ENCODE data around the gene FRMD5.
"Not testable (repeated sequence)": the region's sequence is repeated elsewhere in the genome, so short reads cannot be mapped to it uniquely, and the experiment has no call there.

FRMD5 gene

DNA sequence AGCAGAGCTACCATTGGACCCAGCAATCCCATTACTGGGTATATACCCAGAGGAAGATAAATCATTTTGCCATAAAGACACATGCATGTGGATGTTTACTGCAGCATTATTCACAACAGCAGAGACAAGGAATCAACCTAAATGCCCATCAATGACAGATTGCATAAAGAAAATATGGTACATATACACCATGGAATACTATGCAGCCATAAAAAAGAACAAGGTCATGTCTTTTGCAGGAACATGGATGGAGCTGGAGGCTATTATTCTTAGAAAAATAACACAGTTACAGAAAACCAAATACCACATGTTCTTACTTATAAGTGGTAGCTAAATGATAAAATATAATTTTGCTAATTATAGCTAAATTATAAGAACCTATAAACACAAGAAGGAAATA lies 162.3 kb downstream of the FRMD5 start:
- DNase-seq (ENCODE audit: low read depth): not testable (repeated sequence)

DNA sequence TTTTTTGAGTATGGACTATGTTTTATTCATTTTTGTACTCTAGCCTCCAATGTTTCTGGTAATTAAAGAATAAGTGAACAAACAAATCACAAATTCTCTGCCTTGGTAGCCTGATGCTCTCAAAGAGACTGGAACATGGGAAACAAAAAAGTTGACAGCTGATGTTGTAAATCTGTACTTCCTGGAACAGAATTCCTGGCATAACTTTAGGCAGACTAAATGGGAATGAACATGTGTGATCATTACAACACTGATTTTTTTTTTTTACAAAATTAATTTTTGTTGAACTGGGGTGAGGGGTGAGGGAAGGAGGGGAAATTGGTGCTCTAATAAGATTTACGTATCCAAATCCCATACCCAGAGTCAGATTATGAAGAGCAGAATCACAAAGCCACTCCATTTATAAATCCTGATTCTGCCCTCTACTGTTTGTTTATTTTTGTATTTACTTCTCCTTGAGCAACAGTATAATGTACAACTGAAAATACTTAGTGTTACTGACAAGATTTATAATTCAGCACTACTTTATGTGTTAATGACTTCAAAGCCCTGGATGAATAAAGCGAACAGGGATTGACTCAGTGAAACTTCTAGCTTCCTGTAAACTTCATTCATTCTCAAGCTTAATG lies 165.0 kb downstream of the FRMD5 start:
- DNase-seq (ENCODE audit: low read depth): no peak

DNA sequence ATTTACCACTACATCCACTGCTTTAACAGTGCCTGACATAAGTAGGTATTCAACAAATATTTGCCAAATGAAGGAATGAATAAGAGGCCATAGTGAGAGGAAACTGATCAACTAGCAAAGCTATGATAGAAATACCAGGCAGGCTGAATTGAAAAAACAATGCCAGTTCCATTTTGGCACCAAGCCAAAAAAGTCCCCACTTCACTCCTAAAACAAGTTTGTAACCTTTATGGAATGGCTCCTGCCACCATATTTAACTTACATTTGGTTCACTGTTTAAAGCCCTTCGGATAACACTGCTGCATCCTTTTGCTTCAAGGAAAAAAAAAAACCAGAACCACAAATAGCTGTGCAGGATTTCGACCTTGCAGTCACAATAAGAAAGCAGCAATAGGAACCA lies 166.1 kb downstream of the FRMD5 start:
- DNase-seq (ENCODE audit: low read depth): no peak

DNA sequence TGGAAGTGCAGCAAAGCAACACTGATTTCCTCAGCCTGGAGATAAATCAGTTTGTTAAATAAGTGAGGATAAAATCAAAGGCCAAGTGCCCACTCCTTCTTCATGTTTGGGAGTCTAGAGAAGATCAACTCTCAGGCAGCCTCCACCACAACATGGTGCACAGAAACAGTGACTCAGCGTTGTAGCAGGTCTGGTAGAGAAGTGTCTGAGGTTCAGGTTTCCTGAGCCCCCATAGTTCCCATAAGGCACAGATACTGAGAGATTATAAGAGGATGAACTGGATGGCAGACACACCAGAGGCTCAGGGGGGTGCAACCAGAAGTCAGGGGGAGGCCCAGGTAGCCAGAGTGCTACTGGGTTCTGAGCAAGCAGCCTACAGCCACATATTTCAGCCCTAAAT lies 166.7 kb downstream of the FRMD5 start:
- no peak for DNase-seq (ENCODE audit: low read depth)

DNA sequence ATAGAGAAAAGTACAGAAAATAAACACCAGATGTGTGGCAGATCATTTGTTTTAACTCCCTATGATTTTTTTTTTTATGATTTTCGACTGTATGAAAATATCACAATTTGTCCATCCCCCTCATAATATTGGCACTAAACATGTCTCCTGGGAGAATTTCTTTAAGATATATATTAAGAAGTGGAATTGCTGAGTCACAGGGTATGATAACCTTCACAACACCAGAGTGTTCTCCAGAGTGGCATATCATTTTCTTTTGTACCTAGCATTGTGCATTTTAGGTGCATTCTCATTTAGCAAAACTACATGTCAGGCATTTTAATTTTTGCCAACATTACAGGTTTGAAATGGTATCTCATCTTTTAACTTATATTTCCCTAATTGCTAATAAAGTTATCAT lies 170.9 kb downstream of the FRMD5 start:
- no peak for DNase-seq (ENCODE audit: low read depth)

DNA sequence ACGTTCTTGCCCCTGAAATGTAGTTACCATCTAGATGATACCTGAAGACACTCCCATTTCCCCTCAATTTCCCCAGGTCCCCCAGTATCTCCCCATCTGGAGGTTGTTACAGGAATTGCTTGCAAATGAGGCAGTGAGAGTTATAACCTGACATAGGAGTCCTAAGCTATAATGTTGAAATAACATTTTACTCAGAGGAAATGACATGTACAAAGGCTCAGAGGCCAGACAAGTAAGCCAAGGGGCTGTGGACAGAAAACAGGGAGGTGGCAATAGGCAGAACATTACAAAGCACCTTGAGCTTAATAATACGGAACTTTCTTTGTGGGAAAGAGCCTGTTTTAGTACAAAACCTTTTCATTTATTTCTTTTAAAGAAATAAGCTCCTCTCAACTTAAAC lies 171.9 kb downstream of the FRMD5 start:
- no peak for DNase-seq (ENCODE audit: low read depth)

DNA sequence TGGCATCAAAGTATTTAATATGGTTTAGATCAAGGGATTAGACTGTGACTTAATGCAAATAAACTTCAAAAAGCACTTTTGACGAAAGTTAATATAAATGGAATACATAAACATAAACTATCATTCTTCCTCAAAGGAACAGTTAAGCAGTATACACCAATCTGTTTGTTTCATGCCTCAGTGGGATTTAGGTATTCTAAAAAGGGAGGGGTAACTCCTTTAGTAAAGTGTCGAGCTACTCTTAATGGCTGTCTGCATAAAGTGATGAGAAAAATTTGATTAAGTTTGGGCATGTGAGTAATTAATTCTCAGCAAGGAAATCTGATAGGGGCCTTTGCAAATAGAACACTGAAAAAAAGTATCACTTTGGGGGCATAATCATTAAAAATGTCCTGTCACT lies 176.9 kb downstream of the FRMD5 start:
- DNase-seq (ENCODE audit: low read depth): no peak

DNA sequence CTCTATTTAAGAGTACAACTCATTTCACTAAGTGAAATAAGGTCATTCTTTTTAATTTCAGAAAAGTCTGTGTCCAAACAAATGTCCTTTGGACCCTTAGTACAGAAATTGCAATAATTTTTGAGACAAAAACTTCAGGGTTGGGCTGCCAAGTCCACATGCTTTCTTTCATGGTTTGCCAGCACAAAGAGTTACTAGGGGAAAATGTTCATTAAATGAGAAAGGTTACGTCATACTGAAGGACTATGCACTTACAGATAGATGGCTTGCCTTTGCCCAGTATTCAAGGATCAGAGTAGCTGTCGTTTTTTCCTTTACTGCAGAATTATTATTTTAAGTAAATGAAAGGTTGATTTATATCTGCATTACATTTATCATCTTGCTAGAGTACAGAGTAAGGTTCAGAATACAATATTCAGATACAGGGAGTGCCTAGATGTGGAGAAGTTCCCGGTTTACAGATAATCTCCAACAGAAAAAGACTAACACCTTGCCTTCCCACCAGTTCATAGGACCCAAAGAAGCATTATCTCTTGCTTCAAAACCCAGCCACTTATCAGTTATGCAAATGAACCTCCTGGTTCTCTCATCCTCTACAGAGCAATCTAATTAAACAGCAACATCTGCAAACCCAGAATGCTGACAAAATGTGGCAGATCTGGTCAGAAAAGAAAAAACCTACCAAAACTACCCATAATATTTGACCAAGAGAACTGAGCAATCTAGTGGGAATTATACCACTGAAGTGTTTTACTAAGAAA lies 179.3 kb downstream of the FRMD5 start:
- DNase-seq (ENCODE audit: low read depth): no peak

DNA sequence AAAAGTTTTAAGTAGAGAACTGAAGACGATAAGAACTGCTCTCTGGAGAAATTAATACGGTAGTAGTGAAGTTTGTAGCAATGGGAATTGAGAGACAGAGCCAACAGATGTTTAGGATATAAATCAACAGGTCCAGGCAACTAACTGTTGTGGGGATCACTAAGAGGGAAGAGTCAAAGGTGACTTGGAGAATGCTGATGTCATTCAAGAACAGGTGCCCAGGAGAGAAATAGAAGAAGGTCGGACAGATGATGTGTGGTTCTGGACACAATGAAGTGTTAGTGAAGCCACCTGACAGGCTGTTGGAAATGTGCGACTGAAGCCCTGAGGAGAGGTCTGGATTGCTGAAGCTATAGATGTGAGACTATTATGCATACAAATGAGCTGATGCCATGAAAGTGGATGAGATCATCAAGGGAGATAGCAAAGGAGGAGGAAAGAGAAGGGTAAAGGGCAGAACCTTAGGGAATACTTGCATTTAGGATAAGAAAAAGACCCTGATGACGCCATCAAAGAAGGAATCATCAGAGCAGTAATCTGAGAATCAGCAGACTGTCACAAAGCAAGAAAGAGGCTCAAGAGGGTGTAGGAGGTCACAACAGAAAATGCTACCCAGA lies 183.7 kb downstream of the FRMD5 start:
- no peak for DNase-seq (ENCODE audit: low read depth)

DNA sequence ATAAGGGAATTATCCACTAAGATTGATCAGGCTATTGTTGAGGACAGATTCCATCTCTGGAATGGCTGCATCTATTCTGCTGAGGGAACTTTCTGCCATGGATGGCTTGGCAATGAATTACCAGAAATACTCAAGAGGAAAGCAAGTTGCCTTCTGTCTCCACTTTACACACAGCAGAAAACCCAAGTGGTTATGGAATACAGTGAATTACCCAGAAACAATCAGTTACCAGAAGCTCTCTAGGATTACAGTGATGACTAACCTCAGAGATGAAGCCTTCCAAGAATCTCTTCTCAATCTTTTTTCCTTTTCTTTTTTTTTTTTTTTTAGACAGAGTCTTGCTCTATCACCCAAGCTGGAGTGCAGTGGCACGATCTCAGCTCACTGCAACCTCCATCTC lies 185.0 kb downstream of the FRMD5 start:
- DNase-seq (ENCODE audit: low read depth): no peak

DNA sequence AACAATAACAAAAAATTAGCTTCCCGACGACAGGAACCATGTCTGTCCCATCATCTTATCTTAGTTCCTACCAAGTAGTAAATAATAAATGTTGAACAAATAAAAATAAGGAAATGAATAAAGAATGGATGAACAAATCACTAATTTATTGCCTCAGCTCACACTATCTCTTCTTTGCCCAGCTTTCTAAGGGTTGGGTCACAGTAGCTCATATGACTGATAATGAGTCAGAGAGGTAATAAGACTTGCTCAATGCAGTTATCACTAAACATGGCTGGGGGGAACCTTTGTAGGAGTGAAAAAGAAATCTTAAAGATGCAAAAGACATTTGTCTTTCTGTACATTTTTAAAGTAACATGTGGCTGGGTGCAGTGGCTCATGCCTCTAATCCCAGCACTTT lies 186.0 kb downstream of the FRMD5 start:
- peak; percentile 58 for DNase-seq (ENCODE audit: low read depth)

DNA sequence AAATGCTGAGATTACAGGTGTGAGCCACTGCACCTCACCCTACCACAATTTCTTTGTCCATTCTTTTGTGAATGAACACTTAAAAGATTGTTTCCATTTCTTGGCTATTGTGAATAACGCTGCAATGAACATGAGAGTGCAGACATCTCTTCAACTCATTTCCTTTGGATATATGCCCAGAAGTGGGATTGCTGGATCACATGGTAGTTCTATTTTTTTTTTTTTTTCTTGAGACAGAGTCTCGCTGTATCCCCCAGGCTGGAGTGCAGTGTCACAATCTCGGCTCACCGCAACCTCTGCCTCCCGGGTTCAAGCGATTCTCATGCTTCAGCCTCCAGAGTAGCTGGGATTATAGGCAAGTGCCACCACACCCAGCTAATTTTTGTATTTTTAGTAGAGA lies 194.8 kb downstream of the FRMD5 start:
- DNase-seq (ENCODE audit: low read depth): not testable (repeated sequence)

DNA sequence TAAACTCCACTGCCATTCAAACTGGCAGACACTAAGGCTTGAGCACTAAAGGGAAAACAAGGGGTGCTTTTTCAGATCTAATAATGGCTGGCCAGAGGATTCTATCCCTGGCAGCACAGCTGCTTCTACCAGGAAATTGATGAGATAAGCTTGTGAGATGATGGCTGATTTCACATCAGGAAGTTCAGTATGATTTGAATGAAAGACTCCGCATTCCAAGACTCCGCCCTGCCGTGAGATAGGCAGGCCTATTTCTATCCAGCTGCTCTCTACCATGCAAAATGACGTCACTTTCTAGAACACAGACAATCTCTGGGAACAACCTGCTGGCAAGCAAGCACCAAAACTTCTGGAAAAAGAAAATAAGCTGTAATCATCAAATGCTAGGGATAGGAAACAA lies 196.5 kb downstream of the FRMD5 start:
- no peak for DNase-seq (ENCODE audit: low read depth)

DNA sequence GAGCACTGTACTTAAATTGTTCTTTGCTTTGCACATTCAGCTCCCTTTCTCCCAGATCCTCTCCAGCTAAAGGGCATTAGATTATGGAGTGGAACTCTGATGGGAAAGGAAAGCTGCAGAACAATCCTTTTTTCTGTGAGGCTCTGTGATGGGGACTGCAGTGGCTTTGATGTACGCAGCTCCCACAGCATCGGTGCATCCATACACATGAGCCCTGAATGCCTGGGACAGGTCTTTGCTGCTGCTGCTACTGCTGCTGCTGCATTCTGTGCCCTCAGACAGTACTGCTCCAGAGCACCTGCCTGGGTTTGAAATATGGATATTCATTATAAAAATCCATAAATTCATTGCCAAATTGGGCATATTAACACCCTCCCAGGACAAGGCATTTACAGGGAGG lies 203.9 kb downstream of the FRMD5 start:
- no peak for DNase-seq (ENCODE audit: low read depth)

DNA sequence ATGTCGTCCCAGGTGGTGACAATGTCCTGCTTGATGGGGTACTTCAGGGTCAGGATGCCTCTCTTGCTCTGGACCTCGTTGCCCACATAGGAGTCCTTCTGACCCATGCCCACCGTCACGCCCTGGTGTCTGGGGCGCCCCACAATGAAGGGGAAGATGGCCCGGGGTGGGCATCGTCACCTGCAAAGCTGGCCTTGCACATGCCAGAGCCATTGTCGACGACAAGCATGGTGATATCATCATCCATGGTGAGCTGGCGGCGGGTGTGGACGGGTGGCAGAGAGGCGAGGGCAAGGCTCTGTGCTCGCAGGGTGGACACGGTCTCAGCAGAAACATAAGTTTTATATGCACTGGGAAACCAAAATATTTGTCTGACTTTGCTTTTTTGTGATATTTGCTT lies 205.1 kb downstream of the FRMD5 start:
- no peak for DNase-seq (ENCODE audit: low read depth)

DNA sequence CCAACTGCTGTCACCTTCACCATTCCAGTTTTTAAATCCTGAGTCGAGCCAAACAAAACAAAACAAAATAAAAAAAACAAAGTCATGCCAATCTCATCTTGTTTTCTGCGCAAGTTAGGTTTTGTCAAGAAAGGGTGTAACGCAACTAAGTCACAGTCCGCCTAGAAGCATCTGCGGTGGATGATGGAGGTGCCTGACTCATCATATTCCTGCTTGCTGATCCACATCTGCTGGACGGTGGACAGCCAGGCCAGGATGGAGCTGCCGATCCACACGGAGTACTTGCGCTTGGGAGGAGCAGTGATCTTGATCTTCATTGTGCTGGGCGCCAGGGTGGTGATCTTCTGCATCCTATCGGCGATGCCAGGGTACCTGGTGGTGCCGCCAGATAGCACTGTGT lies 206.2 kb downstream of the FRMD5 start:
- no peak for DNase-seq (ENCODE audit: low read depth)

DNA sequence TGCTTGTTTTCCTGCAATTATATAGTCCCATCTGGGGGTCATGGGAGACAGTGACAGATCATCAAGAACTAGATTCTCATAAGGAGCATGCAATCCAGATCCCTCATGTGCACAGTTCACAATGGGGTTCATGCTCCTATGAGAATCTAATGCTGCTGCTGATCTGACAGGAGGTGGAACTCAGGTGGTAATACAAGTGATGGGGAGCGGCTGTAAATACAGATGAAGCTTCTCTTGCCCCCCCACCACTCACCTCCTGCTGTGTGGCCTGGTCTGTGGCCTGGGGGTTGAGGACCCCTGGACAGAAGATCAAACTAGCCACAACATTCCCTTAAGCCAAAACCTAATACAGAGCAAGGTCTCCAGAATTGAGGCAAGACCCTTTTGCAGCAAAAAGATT lies 207.1 kb downstream of the FRMD5 start:
- DNase-seq (ENCODE audit: low read depth): no peak

DNA sequence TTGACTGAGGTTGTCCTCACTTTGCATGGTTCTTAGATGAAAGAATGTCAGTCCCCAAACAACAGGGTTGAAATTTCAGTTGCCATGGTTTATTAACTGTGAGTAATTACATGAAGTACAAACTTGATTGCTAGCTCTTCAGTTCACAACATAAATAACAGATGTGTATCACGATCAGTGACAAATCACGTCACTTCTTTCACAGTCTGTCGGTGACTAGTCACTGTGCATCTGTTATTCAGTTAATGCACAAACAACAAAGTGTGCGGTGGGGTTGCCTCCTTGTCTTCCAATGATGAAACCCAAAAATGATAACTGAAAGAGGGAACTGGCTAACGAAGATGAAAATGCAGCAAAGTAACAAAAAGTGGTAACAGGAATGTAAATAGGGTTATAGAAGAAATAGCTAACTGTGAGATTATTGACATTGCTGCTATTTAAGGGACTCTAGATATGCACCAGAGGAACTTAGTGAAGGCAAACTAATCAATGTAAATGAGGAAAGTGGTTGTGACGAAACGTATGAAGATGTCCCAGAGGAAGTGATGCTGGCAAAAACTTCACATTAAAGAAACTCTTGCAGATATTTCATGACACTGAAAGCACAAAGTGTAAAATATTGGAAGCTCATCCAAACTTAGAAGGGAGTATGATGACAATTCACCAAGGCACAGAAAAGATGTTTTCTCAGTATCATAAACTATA lies 208.9 kb downstream of the FRMD5 start:
- DNase-seq (ENCODE audit: low read depth): no peak

DNA sequence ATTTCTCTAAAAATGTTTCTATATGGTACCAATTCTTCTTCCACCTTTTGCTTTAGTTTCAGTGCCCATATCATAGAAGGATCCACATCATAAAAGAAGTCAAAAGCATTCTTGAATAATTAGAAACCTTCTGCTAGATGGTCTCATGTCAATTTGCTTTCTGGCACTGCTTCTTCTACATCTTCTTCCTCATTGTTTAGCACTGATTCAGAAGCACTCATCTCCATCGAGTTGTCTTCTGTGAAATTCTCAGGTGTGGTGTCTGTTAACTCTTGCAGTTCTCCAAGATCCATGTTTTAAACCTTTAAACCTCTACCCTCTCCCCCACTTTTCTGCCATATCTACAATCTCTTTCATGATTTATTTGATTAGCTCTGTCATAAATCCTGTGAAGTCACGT lies 213.5 kb downstream of the FRMD5 start:
- no peak for DNase-seq (ENCODE audit: low read depth)

DNA sequence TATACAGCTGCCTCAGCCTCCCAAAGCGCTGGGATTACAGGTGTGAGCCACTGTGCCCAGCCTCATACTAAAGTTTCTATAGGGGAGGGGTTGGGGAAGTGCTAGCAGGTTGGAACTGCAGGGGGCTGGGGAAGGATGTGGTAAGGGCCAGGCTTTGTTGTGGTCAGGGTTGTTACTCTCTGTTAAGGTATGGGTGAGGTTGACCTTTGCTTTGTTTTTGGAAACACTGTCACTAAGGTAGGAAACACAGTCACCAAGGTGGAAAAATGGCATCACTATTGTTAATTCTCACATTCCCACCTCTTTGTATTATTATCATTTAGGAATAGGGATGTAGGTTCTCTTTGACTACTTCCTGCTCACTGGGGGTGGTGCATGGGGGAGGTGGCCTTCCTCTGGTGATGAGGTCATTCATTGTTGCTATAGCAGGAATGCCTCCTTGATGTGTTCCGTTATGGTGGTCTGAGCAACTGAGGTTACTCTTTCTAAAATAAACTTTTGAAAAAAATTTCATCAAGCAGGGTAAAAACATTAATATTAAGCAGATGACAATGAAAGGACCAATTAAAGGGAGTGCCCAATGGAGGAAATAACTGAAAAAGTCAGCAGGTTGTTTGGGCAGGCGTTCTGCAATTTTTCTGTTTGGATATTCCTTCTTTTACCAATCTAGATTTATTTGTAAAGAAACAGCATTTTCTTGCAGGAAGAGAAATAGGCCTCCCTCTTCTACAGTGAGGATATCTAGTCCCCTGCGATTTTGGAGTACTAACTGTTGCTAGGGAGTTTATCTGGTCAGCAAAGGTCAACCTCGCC lies 217.8 kb downstream of the FRMD5 start:
- DNase-seq (ENCODE audit: low read depth): no peak

DNA sequence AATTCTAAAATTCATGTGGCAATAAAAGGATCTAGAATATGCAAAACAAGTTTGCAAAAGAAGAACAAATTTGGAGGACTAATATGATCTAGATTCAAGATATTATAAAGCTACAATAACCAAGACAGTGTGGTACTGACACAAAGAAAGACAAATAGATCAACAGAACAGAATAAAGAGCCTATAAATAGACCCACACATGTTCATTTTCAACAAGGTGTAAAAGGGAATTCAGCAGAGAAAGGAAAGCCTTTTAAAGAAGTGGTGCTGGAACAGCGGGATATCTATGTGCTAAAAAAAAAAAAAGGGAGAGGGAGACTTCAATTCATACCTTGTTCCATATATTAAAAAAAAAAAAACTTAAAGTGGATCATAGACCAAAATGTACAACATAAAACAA lies 219.3 kb downstream of the FRMD5 start:
- no peak for DNase-seq (ENCODE audit: low read depth)

DNA sequence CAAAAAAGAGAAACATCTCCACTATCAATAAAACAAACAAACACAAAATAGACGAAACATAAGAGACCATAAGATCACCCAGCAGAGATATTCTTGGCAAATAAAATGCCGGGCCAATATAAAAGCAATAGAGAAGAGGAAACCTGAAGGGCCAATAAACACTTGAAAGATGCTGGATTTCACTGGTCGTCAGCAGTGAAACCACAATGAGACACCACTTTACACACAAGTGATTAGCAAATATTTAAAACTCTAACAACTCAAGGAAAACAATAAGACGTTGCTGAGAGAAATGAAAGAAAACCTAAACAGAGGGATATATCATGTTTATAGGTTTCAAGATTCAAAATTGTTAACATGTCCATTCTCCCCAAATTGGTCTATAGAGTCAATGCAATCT lies 219.7 kb downstream of the FRMD5 start:
- DNase-seq (ENCODE audit: low read depth): no peak
